BLaER1 treated with 17β-estradiol and CSF1 and Interleukin-3, amounts not matched to agents 10 nM and 100 nM (cell line): ENCODE measurements around the gene ZNF512B.
"Not testable (repeated sequence)": the region's sequence is repeated elsewhere in the genome, so short reads cannot be mapped to it uniquely, and the experiment has no call there.

ENCODE experiments used
- H3K27ac ChIP-seq, 11 experiments: shearing (Covaris generic); formaldehyde crosslinking; 2 replicates each; pipeline ENCODE4 v1.8.1; 2022
- H3K27me3 ChIP-seq, 11 experiments: shearing (Covaris generic); formaldehyde crosslinking; 2 replicates each; pipeline ENCODE4 v1.8.1; 2022
- H3K36me3 ChIP-seq, 11 experiments: shearing (Covaris generic); formaldehyde crosslinking; 2 replicates each; pipeline ENCODE4 v1.8.1; 2022
- H3K4me1 ChIP-seq, 10 experiments: shearing (Covaris generic); formaldehyde crosslinking; 2 replicates each; pipeline ENCODE4 v1.8.1; 2022
- H3K4me2 ChIP-seq, 11 experiments: shearing (Covaris generic); formaldehyde crosslinking; 2 replicates each; pipeline ENCODE4 v1.8.1; 2022
- H3K4me3 ChIP-seq, 10 experiments: shearing (Covaris generic); formaldehyde crosslinking; 2 replicates each; pipeline ENCODE4 v1.8.1; 2022
- H3K9ac ChIP-seq, 11 experiments: shearing (Covaris generic); formaldehyde crosslinking; 2 replicates each; pipeline ENCODE4 v1.8.1; 2022
- H3K9me3 ChIP-seq, 11 experiments: shearing (Covaris generic); formaldehyde crosslinking; replicated peaks in 1 of 11; 2 replicates each; pipeline ENCODE4 v1.8.1; 2022
- H4K20me1 ChIP-seq, 11 experiments: shearing (Covaris generic); formaldehyde crosslinking; 2 replicates each; pipeline ENCODE4 v1.8.1; 2022
- Cebpa-rat ChIP-seq, 11 experiments: shearing (Covaris generic); IDR thresholded peaks; 2 replicates each; pipeline ENCODE4 v1.8.1; 2022

The ZNF512B gene

GRCh38 chr20:63962426-63963347 is 7.0 kb downstream of the ZNF512B start:
- H3K9ac ChIP-seq, result no peak overlapping the region
- H4K20me1 ChIP-seq, result peaks cover 0 to 28% (median 0%) of the 10 kb centered on the region in 11 experiments; a peak in 3 of 22 replicates
- no peak overlapping the region for H3K4me2 ChIP-seq
- peaks cover 12 to 21% (median 18%) of the 10 kb centered on the region in 10 experiments; a peak in 18 of 20 replicates for H3K4me1 ChIP-seq
- TF ChIP-seq Cebpa-rat (IDR thresholded peaks at IDR 0.05), result no peak
- peaks cover 55 to 81% (median 73%) of the 10 kb centered on the region in 11 experiments for H3K36me3 ChIP-seq
- no peak overlapping the region for H3K27ac ChIP-seq
- no peak overlapping the region for H3K4me3 ChIP-seq
- H3K27me3 ChIP-seq, result no peaks in the 10 kb centered on the region
- peaks cover 15 to 38% (median 31%) of the 10 kb centered on the region in 11 experiments for H3K9me3 ChIP-seq

- Histone ChIP-seq H3K36me3 (peaks cover 47 to 73% (median 65%) of the 10 kb centered on the region in 11 experiments), H3K9me3 (peaks cover 15 to 30% (median 23%) of the 10 kb centered on the region in 11 experiments), H3K4me3 (no peak overlapping the region), H4K20me1 (peaks cover 0 to 28% (median 0%) of the 10 kb centered on the region in 11 experiments; a peak in 3 of 22 replicates), H3K27ac (no peak overlapping the region), H3K4me2 (no peak overlapping the region), H3K9ac (no peak overlapping the region), H3K27me3 (no peaks in the 10 kb centered on the region), H3K4me1 (peaks cover 20 to 28% (median 26%) of the 10 kb centered on the region in 10 experiments)
- TF ChIP-seq Cebpa-rat (IDR thresholded peaks at IDR 0.05), result no peak
Observed at GRCh38 chr20:63961664-63962425, 7.9 kb downstream of the ZNF512B start.

DNA sequence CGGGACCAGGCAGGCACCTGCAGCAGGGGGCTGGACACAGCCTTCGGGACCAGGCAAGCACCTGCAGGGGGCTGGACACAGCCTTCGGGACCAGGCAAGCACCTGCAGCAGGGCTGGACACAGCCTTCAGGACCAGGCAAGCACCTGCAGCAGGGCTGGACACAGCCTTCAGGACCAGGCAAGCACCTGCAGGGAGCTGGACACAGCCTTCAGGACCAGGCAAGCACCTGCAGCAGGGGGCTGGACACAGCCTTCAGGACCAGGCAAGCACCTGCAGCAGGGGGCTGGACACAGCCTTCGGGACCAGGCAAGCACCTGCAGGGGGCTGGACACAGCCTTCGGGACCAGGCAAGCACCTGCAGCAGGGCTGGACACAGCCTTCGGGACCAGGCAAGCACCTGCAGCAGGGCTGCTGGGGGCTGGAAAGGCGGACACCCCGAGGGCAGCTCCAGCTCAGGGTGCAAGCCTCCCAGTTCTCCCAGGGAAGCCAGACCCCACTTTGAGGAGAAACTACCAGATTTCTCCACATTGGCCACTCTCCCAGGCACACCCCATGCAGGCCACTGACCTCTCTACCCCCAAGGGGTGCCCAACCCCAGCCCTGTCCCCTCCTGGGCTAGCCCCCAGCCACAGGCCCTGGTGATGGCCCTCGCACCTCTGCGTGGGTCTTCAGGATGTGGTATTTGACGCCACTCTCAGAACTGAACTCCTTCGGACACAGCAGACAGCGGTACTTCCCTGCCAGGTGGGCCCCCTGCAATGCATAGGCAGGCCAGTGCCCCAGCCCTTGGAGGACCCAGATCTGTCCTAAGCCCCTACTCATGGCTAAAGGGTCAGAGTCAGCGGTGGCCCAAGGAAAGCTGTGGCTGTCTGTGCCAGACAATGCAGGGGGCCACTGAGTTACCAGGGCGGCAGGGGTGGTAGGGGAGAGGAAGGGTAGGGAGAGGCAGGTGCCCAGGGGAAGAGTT is 8.8 kb downstream of the ZNF512B start:
- not testable (repeated sequence) for H3K27me3 ChIP-seq

GRCh38 chr20:63959699-63960075 is 10.0 kb downstream of the ZNF512B start:
- no peak overlapping the region for H3K9ac ChIP-seq
- H3K36me3 ChIP-seq, result peaks cover 37 to 62% (median 55%) of the 10 kb centered on the region in 11 experiments

More for the DNA sequence above, 8.8 kb downstream of the ZNF512B start:
- not testable (repeated sequence) for H3K4me2 ChIP-seq, H3K4me3 ChIP-seq, H3K27ac ChIP-seq, H3K9ac ChIP-seq
- Histone ChIP-seq H3K9me3 (peaks cover 6 to 21% (median 14%) of the 10 kb centered on the region in 11 experiments; a peak in 20 of 22 replicates), H4K20me1 (peaks cover 0 to 28% (median 0%) of the 10 kb centered on the region in 11 experiments; a peak in 3 of 22 replicates), H3K36me3 (peaks cover 38 to 64% (median 55%) of the 10 kb centered on the region in 11 experiments), H3K4me1 (peaks cover 21 to 31% (median 29%) of the 10 kb centered on the region in 10 experiments)

DNA sequence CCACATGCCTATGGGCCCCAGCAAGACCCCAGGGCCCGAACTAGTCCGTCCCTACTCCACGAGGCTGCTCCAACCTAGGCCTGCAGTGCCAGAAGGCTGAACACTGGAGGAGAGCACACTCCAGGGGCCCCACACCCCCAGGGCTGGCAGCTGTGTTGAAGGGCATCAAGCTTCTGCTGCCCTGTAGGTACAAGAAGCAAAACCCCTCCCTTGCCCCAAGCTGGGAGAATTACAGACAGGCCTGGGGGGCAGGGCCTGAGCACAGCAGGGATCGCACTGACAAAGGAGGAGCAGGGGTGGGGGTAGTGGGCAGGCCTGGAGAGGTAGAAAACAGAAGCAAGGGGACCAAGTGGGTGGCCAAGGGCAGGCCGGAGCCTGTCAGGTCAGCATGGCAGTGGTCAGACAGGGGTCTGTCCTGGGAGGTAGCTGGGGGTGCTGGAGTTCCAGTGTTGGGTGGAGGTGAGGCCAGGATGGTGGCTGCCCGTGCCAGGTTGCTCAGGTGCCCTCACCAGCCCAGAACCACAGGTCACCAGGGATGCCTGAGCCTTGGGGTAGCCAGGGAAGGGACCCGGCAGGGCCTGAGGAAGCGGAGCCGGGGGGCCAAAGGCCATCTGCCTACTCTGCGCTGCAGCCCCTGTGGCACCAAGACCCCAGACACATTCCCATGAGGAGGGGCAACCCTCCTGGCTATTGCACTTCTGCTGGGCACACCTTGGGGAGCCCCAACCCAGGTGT is 10.6 kb downstream of the ZNF512B start:
- peaks cover 30 to 46% (median 39%) of the 10 kb centered on the region in 10 experiments for H3K4me1 ChIP-seq
- peaks cover 10 to 45% (median 16%) of the 10 kb centered on the region in 11 experiments for H4K20me1 ChIP-seq
- H3K4me2 ChIP-seq, result peak overlapping the region in 9 of 11 experiments; percentile 95 to 100 (median 98); a peak in 11 of 22 replicates
- H3K9ac ChIP-seq, result peak overlapping the region in 5 of 11 experiments; percentile 15 to 72 (median 57); a peak in 6 of 22 replicates
- no peaks in the 10 kb centered on the region for H3K27me3 ChIP-seq
- peaks cover 0 to 12% (median 4%) of the 10 kb centered on the region in 11 experiments; a peak in 13 of 22 replicates for H3K9me3 ChIP-seq
- peak overlapping the region in 7 of 11 experiments; percentile 10 to 97 (median 53); a peak in 11 of 22 replicates for H3K27ac ChIP-seq
- no peak overlapping the region for H3K4me3 ChIP-seq
- H3K36me3 ChIP-seq, result peaks cover 31 to 57% (median 49%) of the 10 kb centered on the region in 11 experiments
- no peak for TF ChIP-seq Cebpa-rat (IDR thresholded peaks at IDR 0.05)

More at GRCh38 chr20:63959699-63960075, 10.0 kb downstream of the ZNF512B start:
- H3K4me1 ChIP-seq, result peaks cover 25 to 40% (median 34%) of the 10 kb centered on the region in 10 experiments
- no peak overlapping the region for H3K4me3 ChIP-seq
- H3K9me3 ChIP-seq, result peaks cover 5 to 17% (median 10%) of the 10 kb centered on the region in 11 experiments; a peak in 16 of 22 replicates
- H4K20me1 ChIP-seq, result peaks cover 4 to 39% (median 10%) of the 10 kb centered on the region in 11 experiments
- H3K4me2 ChIP-seq, result no peak overlapping the region
- H3K27me3 ChIP-seq, result no peaks in the 10 kb centered on the region
- H3K27ac ChIP-seq, result peak overlapping the region in 1 of 11 experiments; percentile 90; a peak in 2 of 22 replicates
- no peak for TF ChIP-seq Cebpa-rat (IDR thresholded peaks at IDR 0.05)

GRCh38 chr20:63958471-63958870 is 11.3 kb downstream of the ZNF512B start:
- peaks cover 25 to 50% (median 43%) of the 10 kb centered on the region in 11 experiments for H3K36me3 ChIP-seq
- H3K4me2 ChIP-seq, result peak overlapping the region; percentile 7 to 100 (median 98); a peak in 17 of 22 replicates

More at GRCh38 chr20:63958471-63958870, 11.3 kb downstream of the ZNF512B start:
- peak overlapping the region in 5 of 11 experiments; percentile 15 to 72 (median 57); a peak in 7 of 22 replicates for H3K9ac ChIP-seq
- peak overlapping the region in 7 of 11 experiments; percentile 10 to 97 (median 53); a peak in 11 of 22 replicates for H3K27ac ChIP-seq
- no peak for TF ChIP-seq Cebpa-rat (IDR thresholded peaks at IDR 0.05)
- H4K20me1 ChIP-seq, result peaks cover 16 to 51% (median 22%) of the 10 kb centered on the region in 11 experiments
- no peaks in the 10 kb centered on the region for H3K27me3 ChIP-seq
- no peak overlapping the region for H3K4me3 ChIP-seq
- peaks cover 37 to 53% (median 46%) of the 10 kb centered on the region in 10 experiments for H3K4me1 ChIP-seq
- peaks cover 0 to 5% (median 0%) of the 10 kb centered on the region in 11 experiments; a peak in 4 of 22 replicates for H3K9me3 ChIP-seq
